HG03097 (cell line): Measurements from ENCODE around the gene KAT8.
A peak's percentile ranks its signal among the peaks of the same experiment; 100 is the strongest.

Experiments used
- ATAC-seq: cut with Tn5 transposase; IDR thresholded peaks from one replicate; pipeline ENCODE4 v1.9.1; 2021; ENCODE audit not compliant: unreplicated experiment, low FRiP score

The KAT8 gene

DNA sequence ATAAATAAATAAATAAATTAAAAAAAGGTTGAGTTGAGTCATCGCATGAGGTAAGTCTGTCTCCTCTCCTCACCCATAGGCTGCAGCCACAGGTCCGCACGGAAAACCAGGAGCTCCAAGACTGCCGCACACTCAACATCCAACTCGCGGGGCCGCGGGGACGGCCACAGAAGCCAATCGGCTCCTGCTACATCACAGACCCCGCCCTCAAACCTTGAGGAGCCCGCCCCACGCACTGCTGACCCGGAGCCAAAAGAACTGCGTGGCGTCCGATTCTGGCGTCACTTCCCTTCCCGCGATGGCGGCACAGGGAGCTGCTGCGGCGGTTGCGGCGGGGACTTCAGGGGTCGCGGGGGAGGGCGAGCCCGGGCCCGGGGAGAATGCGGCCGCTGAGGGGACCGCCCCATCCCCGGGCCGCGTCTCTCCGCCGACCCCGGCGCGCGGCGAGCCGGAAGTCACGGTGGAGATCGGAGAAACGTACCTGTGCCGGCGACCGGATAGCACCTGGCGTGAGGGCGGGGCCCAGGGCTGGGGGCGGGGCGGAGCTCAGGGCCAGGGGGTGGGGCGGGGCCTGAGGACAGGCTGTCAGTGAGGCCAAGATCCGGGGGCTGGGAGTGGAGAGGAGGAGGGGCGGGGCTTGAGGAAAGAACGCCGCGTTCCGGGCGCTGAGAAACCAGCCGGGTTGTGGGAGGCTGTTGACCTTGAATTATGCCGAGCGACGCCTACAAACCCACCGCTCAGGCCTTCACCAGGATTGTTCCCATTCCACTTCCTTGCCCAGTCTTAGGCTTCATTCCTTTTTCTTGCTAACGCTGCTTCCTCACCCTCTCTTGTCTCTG lies at the start of gene KAT8:
Gene KAT8 (plus strand): TSS at position 281 of the 839 bp plus-strand sequence. CDS start 18 bp downstream, at position 299.
- peak; percentile 84 for ATAC-seq

DNA sequence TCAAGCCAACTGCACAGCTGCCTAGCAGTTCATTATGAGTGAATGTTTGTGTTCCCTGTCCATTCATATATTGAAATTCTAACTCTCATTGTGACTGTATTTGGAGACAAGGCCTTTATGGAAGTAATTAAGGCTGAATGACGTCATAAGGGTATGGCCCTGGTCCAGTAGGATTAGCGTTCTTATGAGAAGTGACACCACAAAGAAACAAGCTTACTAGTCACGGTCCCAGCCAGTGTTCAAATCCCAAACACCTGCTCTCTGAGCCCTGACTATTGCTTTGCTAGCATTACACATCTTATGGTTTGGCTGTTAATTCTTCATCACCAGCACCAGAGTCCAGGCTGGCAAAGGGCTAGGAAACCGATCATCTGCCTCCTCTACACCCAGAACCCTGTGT lies 45.6 kb upstream of the KAT8 start:
- ATAC-seq = no peak

DNA sequence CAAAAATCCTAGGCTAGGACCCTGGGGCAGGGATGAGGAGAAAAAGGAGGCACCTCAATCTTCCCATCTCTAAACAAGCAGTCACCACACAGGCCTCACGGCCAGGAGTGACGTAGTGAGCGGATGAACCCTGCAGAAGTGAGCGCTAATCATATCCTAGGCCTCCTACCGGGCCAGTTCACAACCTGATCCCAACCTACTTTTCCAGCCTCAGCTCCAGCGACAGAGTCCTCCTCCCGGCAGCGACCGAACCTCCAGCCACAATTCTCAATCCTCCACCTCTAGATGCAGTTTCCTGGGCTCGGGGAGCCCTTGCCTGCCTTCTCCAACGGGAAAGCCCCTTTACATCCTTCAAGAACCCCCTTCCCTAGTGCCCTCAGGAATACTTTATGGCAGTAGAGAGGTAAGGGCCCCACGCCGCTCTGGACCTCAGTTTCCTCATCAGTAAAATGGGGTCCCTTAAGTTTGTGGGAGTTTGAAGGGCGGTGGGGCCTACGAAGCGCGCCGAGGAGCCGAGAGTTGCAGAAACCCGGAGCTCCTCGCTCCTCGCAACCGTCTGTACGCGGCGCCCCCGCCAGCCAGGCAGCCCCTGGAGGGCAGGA lies 44.8 kb upstream of the KAT8 start:
- ATAC-seq = no peak

DNA sequence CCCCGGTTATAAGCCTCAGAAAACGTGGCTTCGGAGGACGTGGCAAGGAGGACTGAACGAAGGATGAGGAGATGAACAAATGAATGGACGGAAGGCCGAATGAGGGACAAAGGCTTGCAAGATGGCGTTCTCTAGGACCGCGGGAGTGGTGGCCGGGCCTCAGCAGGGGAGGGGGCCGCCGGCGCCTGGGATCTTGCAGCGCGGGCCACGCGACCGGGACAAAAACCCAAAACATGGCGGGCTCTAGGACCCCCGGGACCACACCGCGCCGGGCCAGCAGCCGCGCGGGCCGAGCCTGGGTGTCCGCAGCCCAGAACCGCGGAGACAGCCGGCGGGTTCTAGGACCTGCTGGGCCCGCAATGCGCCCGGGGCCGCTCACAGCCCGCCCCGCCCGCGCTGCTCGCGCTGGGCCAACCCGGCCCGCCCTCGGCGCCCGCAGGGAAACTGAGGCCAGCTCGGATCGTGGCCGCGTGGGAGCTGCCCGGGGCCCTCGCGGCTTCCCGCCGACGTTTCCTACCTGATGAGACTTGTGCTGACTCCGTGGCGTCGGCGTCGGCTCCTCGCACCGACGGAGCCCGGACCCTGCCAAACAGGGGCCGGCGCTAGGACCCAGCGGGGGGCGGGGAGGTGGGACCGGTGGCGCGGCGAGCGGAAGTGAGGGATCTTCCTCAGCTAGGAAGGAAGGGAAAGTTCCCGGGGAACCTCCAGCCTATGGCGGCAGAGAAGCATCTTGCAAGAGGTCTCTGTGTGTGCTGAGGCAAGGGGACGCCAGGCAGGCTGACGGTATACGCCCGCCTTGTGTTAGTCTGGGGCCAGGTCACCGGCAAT lies 44.1 kb upstream of the KAT8 start:
- peak; percentile 53 for ATAC-seq

DNA sequence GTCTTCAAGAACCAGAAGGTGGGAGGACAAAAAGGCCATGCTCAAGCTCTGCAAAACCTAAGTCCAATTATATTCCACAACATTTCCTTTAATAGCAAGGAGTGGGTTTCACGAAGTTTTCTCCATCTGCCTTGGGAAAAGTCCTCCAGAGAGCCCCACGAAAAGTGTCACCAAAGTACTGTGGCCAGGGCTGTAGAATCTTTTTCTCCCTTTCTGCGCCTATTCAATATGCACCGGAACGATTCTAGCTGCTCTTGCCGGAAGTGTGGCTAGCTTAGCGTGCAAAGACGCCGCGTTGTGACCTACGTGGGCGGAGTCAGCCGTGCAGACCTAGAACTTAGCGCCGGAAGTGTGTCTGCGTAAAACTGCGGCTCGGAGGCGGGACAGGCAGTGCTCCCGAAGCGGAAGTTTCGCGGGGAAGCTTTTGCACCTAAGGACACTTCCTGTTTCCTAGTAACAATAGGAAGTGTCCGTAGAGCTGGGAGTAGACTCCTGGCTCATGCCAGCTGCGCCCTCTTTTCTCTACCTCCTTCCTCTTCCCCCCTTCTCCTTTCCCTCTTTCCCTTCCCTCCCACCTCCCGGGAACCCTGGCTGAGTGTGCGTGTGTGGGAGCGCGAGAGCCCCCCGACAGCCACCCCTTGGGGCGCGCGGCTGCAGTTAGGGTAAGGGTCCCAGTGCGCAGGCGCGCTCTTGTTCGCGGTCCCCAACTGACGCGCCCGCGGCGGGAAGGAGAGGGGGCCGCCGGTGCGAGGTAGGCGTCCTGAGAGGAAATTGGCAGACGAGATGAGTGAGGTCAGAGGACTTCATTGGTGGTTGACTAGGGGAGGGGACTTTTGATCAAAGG lies 43.3 kb upstream of the KAT8 start, which contains the start of the genes ZNF646 and ZNF668:
Gene ZNF646 (plus strand): TSS at position 453 of the 844 bp plus-strand sequence. CDS start 1,903 bp downstream, outside the sequence.
Gene ZNF668 (minus strand): TSS at position 271 of the 844 bp plus-strand sequence. CDS start 9,781 bp downstream, outside the sequence.
- ATAC-seq = peak; percentile 59

DNA sequence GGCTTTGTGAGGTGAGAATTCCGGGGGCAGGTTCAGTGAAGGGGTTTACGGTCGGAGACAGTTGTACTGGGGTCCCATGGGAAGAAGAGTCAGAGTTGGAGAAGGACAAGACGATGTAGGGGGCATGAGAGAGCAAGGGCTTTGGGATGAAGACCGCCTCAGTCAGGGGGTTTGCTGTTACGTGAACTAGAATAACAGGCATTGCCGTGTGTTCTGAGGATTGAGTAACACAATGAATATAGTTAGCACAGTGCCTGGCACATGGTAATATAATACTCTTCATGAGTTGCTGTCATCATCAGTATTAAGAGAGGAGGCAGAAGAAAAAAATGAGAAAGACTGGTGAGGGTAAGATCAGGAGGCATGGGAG lies 42.7 kb upstream of the KAT8 start:
- no peak for ATAC-seq

DNA sequence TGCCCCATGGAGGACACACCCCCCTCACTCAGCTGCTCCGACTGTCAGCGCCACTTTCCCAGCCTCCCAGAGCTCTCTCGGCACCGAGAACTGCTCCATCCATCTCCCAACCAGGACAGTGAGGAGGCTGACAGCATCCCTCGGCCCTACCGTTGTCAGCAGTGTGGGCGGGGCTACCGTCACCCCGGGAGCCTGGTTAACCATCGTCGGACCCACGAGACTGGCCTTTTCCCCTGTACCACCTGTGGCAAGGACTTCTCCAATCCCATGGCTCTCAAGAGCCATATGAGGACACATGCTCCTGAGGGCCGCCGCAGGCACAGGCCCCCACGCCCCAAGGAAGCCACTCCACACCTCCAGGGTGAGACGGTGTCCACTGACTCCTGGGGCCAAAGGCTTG lies 41.1 kb upstream of the KAT8 start:
- no peak for ATAC-seq

DNA sequence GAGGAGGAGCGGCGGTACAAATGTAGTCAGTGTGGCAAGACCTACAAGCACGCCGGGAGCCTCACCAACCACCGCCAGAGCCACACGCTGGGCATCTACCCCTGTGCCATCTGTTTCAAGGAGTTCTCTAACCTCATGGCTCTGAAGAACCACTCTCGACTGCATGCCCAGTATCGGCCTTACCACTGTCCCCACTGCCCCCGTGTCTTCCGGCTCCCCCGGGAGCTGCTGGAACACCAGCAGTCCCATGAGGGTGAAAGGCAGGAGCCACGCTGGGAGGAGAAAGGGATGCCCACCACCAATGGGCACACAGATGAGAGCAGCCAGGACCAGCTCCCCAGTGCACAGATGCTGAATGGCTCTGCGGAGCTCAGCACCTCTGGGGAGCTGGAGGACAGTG lies 40.4 kb upstream of the KAT8 start:
- no peak for ATAC-seq

DNA sequence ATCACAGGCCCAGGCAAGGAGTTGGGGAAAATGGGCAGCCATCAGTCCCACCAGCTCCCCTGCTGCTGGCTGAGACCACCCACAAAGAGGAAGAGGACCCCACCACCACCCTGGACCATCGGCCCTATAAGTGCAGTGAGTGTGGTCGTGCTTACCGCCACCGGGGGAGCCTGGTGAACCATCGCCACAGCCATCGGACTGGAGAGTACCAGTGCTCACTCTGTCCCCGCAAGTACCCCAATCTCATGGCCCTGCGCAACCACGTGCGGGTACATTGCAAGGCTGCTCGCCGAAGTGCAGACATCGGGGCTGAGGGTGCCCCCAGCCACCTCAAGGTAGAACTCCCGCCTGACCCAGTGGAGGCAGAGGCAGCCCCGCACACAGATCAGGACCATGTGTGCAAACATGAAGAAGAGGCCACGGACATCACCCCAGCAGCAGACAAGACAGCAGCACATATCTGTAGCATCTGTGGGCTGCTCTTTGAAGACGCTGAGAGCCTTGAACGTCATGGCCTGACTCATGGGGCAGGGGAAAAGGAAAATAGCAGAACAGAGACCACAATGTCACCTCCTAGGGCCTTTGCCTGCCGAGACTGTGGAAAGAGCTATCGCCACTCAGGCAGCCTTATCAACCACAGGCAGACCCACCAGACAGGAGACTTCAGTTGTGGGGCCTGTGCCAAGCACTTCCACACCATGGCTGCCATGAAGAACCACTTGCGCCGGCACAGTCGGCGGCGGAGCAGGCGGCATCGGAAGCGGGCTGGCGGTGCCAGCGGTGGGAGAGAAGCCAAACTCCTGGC lies 39.7 kb upstream of the KAT8 start:
- ATAC-seq = no peak

DNA sequence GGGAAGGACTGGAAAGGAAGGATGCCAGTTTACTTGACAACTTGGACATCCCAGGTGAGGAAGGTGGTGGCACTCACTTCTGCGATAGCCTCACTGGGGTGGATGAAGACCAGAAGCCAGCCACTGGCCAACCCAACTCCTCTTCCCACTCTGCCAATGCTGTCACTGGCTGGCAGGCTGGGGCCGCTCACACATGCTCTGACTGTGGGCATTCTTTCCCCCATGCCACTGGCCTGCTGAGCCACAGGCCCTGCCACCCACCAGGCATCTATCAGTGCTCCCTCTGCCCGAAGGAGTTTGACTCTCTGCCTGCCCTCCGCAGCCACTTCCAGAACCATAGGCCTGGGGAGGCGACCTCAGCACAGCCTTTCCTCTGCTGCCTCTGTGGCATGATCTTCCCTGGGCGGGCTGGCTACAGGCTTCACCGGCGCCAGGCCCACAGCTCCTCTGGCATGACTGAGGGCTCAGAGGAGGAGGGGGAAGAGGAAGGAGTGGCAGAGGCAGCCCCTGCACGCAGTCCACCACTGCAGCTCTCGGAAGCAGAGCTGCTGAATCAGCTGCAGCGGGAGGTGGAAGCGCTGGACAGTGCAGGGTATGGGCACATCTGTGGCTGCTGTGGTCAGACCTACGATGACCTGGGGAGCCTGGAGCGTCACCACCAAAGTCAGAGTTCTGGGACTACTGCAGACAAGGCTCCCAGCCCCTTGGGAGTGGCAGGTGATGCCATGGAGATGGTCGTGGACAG lies 38.7 kb upstream of the KAT8 start:
- ATAC-seq = no peak

DNA sequence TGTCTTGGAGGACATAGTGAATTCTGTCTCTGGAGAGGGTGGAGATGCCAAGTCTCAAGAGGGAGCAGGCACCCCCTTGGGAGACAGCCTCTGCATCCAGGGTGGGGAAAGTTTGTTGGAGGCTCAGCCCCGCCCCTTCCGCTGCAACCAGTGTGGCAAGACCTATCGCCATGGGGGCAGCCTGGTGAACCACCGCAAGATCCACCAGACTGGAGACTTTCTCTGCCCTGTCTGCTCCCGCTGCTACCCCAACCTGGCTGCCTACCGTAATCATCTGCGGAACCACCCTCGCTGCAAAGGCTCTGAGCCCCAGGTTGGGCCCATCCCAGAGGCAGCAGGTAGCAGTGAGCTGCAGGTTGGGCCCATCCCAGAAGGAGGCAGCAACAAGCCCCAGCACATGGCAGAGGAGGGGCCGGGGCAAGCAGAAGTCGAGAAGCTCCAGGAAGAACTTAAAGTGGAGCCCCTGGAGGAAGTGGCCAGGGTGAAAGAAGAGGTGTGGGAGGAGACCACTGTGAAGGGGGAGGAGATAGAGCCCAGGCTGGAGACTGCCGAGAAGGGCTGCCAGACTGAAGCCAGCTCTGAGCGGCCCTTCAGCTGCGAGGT lies 38.0 kb upstream of the KAT8 start:
- no peak for ATAC-seq

DNA sequence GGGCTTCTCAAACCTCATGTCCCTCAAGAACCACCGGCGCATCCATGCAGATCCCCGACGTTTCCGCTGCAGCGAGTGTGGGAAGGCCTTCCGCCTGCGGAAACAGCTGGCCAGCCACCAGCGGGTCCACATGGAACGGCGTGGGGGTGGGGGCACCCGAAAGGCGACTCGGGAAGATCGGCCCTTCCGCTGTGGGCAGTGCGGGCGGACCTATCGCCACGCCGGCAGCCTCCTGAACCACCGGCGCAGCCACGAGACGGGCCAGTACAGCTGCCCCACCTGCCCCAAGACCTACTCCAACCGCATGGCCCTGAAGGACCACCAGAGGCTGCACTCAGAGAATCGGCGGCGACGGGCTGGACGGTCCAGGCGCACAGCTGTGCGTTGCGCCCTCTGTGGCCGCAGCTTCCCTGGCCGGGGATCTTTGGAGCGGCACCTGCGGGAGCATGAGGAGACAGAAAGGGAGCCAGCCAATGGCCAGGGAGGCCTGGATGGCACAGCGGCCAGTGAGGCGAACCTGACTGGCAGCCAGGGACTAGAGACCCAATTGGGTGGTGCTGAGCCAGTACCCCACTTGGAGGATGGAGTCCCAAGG lies 37.3 kb upstream of the KAT8 start:
- ATAC-seq = no peak

DNA sequence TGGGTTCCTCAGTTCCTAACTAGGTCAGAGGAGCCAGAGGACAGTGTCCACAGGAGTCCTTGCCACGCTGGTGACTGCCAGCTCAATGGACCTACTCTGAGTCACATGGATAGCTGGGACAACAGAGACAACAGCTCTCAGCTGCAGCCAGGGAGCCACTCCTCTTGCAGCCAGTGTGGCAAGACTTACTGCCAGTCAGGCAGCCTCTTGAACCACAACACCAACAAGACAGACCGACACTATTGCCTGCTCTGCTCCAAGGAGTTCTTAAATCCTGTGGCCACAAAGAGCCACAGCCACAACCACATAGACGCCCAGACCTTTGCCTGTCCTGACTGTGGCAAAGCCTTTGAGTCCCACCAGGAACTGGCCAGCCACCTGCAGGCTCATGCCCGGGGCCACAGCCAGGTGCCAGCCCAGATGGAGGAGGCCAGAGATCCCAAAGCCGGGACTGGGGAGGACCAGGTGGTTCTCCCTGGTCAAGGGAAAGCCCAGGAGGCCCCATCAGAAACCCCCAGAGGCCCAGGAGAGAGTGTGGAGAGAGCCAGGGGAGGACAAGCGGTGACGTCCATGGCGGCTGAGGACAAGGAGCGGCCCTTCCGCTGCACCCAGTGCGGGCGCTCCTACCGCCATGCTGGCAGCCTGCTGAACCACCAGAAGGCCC lies 36.6 kb upstream of the KAT8 start:
- no peak for ATAC-seq

DNA sequence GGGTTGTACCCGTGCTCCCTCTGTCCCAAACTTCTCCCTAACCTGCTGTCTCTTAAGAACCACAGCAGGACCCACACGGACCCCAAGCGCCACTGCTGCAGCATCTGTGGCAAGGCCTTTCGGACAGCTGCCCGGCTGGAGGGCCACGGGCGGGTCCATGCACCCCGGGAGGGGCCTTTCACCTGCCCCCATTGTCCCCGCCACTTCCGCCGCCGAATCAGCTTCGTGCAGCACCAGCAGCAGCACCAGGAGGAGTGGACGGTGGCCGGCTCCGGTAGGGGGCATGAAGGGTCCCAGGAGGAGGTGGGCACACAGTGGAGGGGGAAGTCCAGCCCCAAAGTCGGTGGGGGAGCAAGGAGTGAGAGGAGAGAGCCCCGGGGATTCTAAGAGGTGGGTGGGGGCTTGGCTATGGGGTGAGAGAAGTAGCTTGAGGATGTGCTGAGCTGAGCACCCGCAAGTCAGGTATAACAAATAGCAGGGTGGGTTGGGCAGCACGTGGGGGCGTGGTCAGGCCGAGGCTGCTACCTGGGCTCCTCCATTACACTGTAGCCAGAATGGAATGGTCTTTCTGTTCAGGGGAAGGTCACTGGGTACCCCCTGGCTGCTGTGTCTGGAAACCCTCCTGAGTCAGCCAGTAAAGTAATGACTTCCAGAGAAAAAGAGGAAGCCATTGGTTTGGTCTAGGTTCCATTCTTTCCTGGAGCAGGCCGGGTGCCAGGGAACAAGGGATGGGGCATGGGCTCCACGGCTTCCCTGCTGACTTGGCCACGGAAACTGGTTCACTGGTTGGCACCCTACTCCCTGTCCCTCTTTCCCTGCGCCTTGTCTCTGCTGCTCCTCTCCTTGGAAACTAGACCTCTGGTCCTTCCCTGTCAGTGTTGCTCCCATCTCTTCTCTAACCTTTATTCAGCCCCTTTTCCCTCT lies 35.8 kb upstream of the KAT8 start:
- no peak for ATAC-seq

DNA sequence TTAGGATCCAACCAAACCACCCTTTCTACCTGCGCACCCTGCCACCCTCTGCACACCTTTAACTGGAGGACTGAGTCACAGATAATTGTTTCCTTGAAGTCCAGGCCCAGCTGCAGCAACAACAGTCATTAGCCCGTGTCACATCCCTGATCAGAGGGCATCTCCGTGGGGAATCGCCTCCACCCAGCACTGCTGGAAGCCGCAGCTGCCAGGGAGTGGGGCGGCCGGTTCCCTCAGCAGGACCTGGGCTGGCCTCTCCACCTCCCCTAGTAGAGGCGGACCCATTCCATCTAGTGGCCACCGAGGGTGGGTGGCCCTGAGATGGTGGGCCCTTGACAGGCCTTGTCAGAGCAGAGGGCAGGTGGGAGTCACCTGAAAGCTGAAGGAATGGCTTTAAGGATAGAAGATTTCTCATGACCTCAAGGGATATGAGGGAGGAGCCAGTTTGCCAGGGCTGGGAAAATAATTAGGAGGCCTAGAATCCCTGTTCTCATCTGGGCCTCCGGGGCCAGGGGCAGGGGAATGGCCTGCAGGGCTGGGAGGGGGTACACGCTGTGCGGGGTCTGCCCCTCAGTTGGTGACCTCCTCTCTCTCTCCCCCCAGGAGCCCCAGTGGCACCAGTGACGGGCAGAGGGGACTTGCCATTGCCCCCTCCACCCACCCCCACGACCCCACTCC lies 35.0 kb upstream of the KAT8 start:
- ATAC-seq = no peak

DNA sequence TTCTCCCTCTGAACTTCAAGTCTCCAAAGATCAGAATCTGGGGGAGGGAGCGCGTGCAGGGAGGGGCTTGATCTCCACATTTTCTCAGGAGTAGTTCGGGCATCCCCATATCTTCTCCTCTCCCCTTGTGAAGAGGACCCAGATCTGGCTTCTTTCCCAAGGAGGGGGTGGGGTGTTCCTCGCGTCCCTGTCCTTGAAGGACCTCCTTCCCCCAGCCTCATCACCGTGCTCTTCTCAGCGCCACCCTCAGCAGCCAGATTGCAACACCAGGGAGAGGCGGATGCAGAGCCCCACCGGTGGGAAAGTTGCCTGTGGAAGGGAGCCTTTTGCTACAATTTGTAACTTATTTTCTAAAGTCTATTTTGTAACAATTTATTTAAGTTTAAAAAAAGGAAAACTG lies 34.4 kb upstream of the KAT8 start:
- ATAC-seq = no peak
